MM.1S (cell line): Measurements from ENCODE around the gene OR51E2.

Source experiments
- DNase-seq: peaks from one replicate; pipeline ENCODE4 v3.0.0-alpha.2; 2015
- H2AFZ ChIP-seq: fragments of 300-600 bp; sonication (generic); 2 replicates; pipeline ENCODE4 v1.6.0; 2016; ENCODE audit warnings: antibody characterized with exemption, low read length
- H3F3A ChIP-seq: fragments of 300-600 bp; sonication (generic); 2 replicates; pipeline ENCODE4 v1.6.1; 2016; ENCODE audit warnings: mild to moderate bottlenecking, antibody characterized with exemption, low read length, moderate library complexity, mixed read lengths; ENCODE audit not compliant: insufficient read depth
- H3K27ac ChIP-seq: fragments of 300-600 bp; sonication (generic); 2 replicates; pipeline ENCODE4 v1.5.1; 2016; ENCODE audit warnings: mild to moderate bottlenecking, low read length
- H3K27me3 ChIP-seq: fragments of 300-600 bp; sonication (generic); replicated peaks from 2 replicates; pipeline ENCODE4 v1.6.0; 2016; ENCODE audit warnings: low read length; ENCODE audit not compliant: insufficient read depth
- H3K36me3 ChIP-seq: fragments of 300-600 bp; sonication (generic); replicated peaks from 2 replicates; pipeline ENCODE4 v1.6.1; 2016; ENCODE audit warnings: mild to moderate bottlenecking, low read length, mixed read lengths; ENCODE audit not compliant: insufficient read depth
- H3K4me1 ChIP-seq: fragments of 300-600 bp; sonication (generic); 2 replicates; pipeline ENCODE4 v1.6.1; 2016; ENCODE audit warnings: low read length, mixed read lengths
- H3K4me2 ChIP-seq: fragments of 300-600 bp; sonication (generic); 2 replicates; pipeline ENCODE4 v1.6.0; 2016; ENCODE audit warnings: low read depth, low read length
- H3K4me3 ChIP-seq: fragments of 300-600 bp; sonication (generic); 2 replicates; pipeline ENCODE4 v1.5.1; 2016; ENCODE audit warnings: low read length, mixed read lengths
- H3K79me2 ChIP-seq: fragments of 300-600 bp; sonication (generic); 2 replicates; pipeline ENCODE4 v1.6.1; 2016; ENCODE audit warnings: mixed run types, low read length, mixed read lengths
- H3K9ac ChIP-seq: fragments of 300-600 bp; sonication (generic); 2 replicates; pipeline ENCODE4 v1.6.1; 2016; ENCODE audit warnings: low read length, mixed read lengths
- H3K9me2 ChIP-seq: fragments of 300-600 bp; sonication (generic); replicated peaks from 2 replicates; pipeline ENCODE4 v1.6.1; 2016; ENCODE audit warnings: mild to moderate bottlenecking, low read length, mixed read lengths; ENCODE audit not compliant: insufficient read depth
- H3K9me3 ChIP-seq: fragments of 300-600 bp; sonication (generic); replicated peaks from 2 replicates; pipeline ENCODE4 v1.6.1; 2016; ENCODE audit warnings: mild to moderate bottlenecking, low read length, mixed read lengths; ENCODE audit not compliant: insufficient read depth
- H4K20me1 ChIP-seq: fragments of 300-600 bp; sonication (generic); 2 replicates; pipeline ENCODE4 v1.6.1; 2016; ENCODE audit warnings: mild to moderate bottlenecking, low read length, moderate library complexity, mixed read lengths; ENCODE audit not compliant: insufficient read depth
- CTCF ChIP-seq: fragments of 300-600 bp; sonication (generic); IDR thresholded peaks from 2 replicates; pipeline ENCODE4 v1.5.1; 2016; ENCODE audit warnings: antibody characterized with exemption, low read length, mixed read lengths
- EZH2 ChIP-seq: fragments of 300-600 bp; sonication (generic); optimal IDR thresholded peaks from 2 replicates; pipeline ENCODE3; 2017; ENCODE audit warnings: low read depth, mild to moderate bottlenecking, antibody characterized with exemption, low read length, mixed read lengths
- EZH2phosphoT487 ChIP-seq: fragments of 300-600 bp; sonication (generic); IDR thresholded peaks from 2 replicates; pipeline ENCODE4 v1.6.1; 2018; ENCODE audit warnings: antibody characterized with exemption, low read length

The OR51E2 gene

GRCh38 chr11:4645974-4646373, 51.7 kb downstream of the OR51E2 start:
- Histone ChIP-seq H3K4me3 (no peak overlapping the region), H3K79me2 (no peaks in the 10 kb centered on the region), H4K20me1 (no peaks in the 10 kb centered on the region), H3K27ac (no peak overlapping the region), H3K9me3 (no peaks in the 10 kb centered on the region), H3F3A (no peaks in the 10 kb centered on the region), H3K36me3 (no peaks in the 10 kb centered on the region), H3K9me2 (no peaks in the 10 kb centered on the region), H3K4me2 (no peak overlapping the region), H3K27me3 (no peaks in the 10 kb centered on the region), H2AFZ (no peak overlapping the region), H3K9ac (no peak overlapping the region), H3K4me1 (no peaks in the 10 kb centered on the region)
- DNase-seq, result no peak
- no peak for TF ChIP-seq EZH2
- no peak for TF ChIP-seq EZH2phosphoT487
- no peak for TF ChIP-seq CTCF

DNA sequence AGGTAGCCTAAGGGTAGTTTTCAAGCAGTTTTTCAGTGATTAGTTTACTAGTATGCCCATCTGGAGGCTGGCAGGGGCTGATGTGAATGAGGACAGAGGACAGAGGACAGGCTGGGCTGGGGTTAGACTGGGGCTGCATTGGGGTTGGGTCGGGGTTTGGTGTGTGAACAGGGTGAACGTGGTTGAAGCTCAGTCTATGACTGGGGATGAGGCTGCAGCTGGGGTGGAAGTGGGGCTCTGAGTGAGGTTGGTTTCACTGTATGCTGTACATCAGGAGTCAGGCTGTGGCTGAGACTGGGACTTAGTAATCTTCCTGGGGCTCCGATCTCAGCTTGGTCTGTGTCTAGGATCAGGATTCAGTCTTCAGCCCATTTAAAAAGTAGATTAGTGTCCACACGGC, 53.4 kb downstream of the OR51E2 start:
- H3K9me2 ChIP-seq, result no peaks in the 10 kb centered on the region
- no peaks in the 10 kb centered on the region for H3K9me3 ChIP-seq
- no peaks in the 10 kb centered on the region for H3F3A ChIP-seq
- no peak overlapping the region for H3K9ac ChIP-seq
- H3K4me2 ChIP-seq, result no peak overlapping the region
- no peak overlapping the region for H2AFZ ChIP-seq
- no peaks in the 10 kb centered on the region for H3K79me2 ChIP-seq
- no peaks in the 10 kb centered on the region for H4K20me1 ChIP-seq
- H3K4me3 ChIP-seq, result no peak overlapping the region
- no peaks in the 10 kb centered on the region for H3K4me1 ChIP-seq
- TF ChIP-seq CTCF, result no peak
- no peak for TF ChIP-seq EZH2
- no peak for TF ChIP-seq EZH2phosphoT487
- no peaks in the 10 kb centered on the region for H3K36me3 ChIP-seq
- DNase-seq, result no peak
- H3K27me3 ChIP-seq, result no peaks in the 10 kb centered on the region
- H3K27ac ChIP-seq, result no peak overlapping the region

DNA sequence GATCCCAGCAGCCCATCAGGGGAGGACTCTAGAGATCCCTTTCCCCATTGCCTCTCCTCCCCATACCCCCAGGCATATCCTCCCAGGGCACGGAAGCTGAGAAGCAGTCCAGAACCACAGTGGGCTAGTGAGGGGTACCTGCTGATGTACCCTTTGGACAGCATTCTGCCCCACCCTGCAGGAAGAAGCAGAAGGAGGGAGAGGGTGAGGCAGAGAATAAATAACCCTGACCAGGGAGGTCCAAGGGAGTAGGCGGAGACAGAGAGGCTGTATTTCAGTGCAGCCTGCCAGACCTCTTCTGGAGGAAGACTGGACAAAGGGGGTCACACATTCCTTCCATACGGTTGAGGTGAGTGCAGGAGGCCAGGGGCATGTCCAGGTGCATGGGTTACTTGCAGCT, 54.0 kb downstream of the OR51E2 start, which contains the start of gene OR51E1:
Gene OR51E1 (plus strand): TSS at position 301 of the 400 bp plus-strand sequence. CDS start 8,545 bp downstream, outside the sequence.
- no peaks in the 10 kb centered on the region for H4K20me1 ChIP-seq
- H3K4me3 ChIP-seq, result no peak within 1 kb of the TSS
- H3K36me3 ChIP-seq, result no peaks in the 10 kb centered on the region
- DNase-seq, result no peak
- TF ChIP-seq EZH2phosphoT487, result no peak
- TF ChIP-seq CTCF, result no peak
- no peak for TF ChIP-seq EZH2
- no peak within 1 kb of the TSS for H3K9ac ChIP-seq
- H3K4me2 ChIP-seq, result no peak within 1 kb of the TSS
- no peaks in the 10 kb centered on the region for H3F3A ChIP-seq
- H3K27ac ChIP-seq, result no peak within 1 kb of the TSS
- no peak within 1 kb of the TSS for H2AFZ ChIP-seq
- H3K27me3 ChIP-seq, result no peaks in the 10 kb centered on the region
- H3K79me2 ChIP-seq, result no peaks in the 10 kb centered on the region
- no peaks in the 10 kb centered on the region for H3K9me2 ChIP-seq
- H3K9me3 ChIP-seq, result no peaks in the 10 kb centered on the region
- H3K4me1 ChIP-seq, result no peaks in the 10 kb centered on the region
